NT2/D1 (cell line): Measurements from ENCODE around the gene SLC6A9.

Source experiments
- SUZ12 ChIP-seq: IDR thresholded peaks from 2 replicates; pipeline ENCODE4 v1.6.1; 2011; ENCODE audit not compliant: insufficient read length, insufficient read depth; ENCODE audit errors: extremely low read depth
- YY1 ChIP-seq: IDR thresholded peaks from 2 replicates; pipeline ENCODE4 v1.6.1; 2011; ENCODE audit not compliant: insufficient read length, insufficient read depth

DNA sequence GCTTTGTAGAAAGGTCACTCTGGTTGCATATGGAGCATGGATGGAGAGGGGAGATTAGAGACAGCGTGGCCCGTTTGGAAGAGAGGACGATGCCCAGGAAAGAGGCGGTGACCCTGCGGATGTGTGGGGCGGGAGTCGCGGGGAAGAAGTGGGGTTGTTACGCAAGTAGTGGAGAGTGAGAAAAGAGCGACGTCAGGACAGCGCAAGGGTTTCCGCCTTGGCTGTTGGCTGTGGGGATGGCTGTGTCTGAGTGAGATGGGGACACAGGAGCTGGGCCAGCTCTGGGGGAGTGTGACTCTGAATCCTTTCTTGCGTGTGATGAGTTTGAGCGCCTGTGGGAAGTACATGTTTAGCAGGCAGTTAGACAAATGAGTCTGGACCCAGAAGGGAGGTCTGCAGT is 48.5 kb downstream of the SLC6A9 start:
- no peak for TF ChIP-seq SUZ12
- no peak for TF ChIP-seq YY1
